ENCODE measurements around the gene CTSD.

CTSD gene

GRCh38 chr11:1742869-1743584 lies 20.7 kb downstream of the CTSD start:
- DNase-seq: no peak

DNA sequence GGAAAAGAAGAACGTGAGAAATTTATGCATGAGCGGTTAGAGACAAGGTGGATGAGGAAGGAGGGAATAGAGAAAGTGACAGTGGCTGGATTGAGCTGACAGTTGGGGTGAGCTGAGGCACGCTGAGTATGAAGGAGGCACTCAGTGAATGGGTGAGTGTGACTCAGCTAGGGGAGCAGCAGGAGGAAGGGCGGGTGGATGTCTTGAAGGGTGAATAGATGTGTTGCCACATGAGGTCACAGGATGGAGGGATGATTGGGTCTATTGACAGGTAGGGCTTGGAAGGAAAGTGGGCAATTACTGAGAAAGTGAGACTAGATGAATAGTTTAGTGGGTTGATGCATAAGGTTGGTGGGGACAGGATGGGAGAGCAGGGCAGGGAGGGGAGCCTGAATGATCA lies 21.4 kb downstream of the CTSD start:
- no peak for DNase-seq

- no peak for DNase-seq
Measured at GRCh38 chr11:1741741-1742140, 22.0 kb downstream of the CTSD start.

DNA sequence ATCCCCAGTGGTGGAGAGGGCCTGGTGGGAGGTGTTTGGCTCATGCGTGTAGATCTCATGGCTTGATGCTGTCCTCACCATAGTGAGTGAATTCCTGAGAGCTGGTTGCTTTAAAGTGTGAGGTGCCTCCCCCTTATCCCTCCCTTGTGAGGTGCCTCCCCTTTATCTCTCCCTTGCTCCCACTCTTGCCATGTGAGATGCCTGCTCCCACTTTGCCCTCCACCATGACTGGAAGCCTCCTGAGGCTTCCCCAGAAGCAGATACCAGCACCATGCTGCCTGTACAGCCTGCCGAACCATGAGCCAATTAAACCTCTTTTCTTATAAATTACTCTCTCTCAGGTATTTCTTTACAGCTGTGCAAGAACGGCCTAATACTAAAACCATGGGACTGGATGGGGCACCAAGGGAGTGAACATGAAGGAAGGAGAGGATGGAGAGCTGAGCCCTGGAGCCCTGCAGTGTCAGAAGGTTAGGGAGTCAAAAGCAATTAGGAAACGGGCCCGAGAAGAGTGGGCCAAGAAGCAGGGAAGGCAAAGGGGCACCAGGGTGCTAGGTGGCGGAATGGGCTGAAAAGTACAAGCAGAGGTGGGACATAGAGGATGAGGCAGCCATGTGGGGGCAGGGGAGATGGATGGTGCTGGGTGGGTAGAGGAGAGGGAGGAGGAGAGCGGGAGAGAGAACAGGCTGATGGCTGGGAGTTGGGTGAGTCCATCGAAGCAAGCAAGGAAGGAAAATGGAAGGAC lies 22.8 kb downstream of the CTSD start:
- DNase-seq: no peak

- no peak for DNase-seq
Measured at GRCh38 chr11:1739576-1739975, 24.2 kb downstream of the CTSD start.

- DNase-seq: no peak
Measured at GRCh38 chr11:1738380-1738779, 25.3 kb downstream of the CTSD start.

DNA sequence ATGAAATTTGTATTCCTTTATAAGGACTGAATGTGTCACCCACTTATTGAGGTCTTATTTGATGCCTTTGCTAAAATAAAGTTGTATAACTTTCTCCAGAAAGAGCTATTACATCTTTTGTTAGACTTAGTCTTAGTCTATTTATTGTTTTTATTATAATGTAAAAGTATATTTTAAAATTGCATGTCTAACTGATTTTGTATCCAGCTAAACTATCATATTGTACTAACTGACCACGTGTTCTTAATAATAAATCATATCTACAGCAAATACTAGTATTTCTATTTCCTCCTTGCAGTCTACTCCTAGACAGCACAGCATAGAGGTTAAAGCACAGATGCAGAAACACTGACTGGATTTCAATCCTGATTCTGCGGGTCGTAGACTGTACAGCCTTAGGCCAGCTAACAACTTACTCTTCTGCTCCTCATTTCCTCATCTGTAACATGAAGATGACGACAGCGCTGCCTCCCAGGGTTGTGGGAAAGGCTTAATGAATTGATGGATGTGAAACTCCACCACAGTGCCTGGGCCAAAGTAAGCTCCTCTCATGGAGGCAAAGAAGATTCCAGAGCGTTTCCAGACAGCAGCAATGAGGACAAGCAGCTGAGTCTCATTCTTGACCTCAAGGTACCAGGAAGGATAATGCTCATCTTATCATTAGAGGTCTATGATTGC lies 26.5 kb downstream of the CTSD start:
- no peak for DNase-seq

DNA sequence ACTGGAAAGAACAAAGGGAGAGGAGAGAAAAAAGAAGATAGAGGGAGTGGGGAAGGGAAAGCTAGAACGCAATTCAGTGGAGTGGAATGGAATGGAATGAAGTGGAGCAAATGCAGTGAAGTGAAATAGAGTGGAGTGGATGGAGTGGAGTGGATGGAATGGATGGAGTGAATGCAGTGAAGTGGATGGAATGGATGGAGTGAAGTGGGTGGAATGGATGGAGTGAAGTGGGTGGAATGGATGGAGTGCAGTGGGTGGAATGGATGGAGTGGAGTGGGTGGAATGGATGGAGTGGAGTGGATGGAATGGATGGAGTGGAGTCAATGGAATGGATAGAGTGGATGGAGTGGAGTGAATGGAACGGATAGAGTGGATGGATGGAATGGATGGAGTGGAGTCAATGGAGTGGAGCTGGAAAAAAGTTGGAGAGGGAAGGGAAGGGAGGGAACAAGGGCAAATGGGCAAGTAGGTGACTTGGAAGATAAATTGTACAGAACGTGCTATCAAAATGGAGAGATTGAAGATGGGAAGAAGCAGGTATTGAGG lies 27.2 kb downstream of the CTSD start:
- DNase-seq: no peak

- DNase-seq: no peak
Measured at GRCh38 chr11:1735271-1735670, 28.5 kb downstream of the CTSD start.

- no peak for DNase-seq
Measured at GRCh38 chr11:1734641-1735081, 29.1 kb downstream of the CTSD start.

DNA sequence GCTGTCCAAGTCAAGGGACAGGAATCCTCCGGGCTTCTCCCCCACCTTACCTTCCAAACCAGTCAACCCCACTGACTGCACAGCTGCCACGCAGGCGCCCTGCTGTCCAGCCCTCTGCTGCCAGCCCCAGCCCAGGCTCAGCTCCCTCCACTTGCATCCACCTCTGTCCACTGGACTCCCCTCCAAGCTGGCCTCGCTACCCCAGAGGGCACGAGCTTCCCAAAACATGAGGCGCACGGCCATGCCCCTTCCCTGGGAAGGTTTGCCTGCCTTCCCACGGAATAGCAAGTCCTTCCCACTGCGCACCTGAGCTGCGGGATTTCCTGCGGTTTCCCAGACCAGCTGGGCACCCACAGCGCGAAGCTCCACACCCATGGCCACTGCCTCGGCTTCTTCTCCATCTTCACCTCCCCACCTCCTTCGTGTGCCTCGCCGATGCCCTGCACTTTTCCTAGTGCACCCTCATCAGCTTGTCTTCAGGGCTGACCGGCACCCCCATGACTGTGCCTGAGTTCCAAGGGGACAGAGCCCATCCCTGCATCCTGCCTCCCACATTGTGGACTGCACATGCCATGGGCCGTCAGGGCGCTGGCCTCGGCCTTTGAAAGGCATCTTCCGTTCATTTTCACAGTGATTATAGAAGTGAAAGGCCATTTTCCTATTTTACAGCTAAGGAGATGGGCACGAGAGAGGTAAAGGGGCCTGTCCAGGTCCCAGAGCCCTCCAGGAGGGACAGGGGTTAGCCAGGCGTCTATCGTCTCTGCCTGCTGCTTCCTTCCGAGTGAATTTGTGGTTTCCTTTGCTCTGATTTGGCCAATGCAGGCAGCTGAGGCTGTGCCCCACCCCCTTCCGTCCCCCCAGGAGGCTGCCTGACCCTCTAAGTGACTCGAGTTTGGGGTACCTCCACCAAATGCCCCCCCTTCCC lies 29.7 kb downstream of the CTSD start:
- no peak for DNase-seq

GRCh38 chr11:1733009-1733715 lies 30.6 kb downstream of the CTSD start:
- no peak for DNase-seq

- no peak for DNase-seq
Measured at GRCh38 chr11:1732418-1733008, 31.2 kb downstream of the CTSD start.

DNA sequence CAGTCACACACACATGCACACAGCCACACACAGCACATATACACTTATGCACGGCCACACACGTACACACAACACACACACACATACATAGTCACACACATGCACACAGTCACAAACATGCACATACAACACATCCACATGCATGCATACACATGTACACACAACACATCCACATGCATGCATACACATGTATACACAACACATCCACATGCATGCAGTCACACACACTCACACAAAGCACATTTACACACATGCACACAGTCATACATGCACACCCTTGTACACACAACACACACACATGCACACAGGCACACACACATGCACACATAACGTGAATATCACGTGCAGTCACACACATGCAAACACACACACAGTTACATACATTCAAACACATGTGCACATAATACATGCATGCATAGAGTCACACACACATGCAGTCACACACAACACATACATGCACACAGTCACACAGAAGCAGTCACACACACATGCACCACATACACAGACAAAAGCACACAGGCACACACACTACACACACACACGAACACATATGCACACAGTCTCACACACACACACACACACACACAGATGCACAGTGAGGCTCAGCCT lies 32.2 kb downstream of the CTSD start:
- no peak for DNase-seq

- no peak for DNase-seq
Measured at GRCh38 chr11:1730059-1730629, 33.6 kb downstream of the CTSD start.

DNA sequence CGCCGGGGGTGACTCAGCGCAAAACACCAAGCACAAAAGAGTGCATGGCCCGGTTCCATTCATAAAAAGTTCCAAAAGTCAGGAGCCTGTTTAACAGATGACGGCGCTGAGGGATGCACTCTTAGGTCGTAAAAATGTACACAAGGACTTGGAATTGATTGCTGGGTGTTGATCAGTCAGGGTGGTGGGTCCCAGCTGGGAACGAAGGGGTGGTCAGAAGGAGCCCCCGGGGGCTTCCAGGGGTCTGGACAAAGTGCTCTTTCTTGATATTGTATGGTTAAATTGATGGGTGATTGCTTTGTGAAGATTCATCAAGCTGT lies 34.1 kb downstream of the CTSD start:
- DNase-seq: no peak

- no peak for DNase-seq
Measured at GRCh38 chr11:1728931-1729691, 34.6 kb downstream of the CTSD start.

- DNase-seq: no peak
Measured at GRCh38 chr11:1728301-1728700, 35.4 kb downstream of the CTSD start.

DNA sequence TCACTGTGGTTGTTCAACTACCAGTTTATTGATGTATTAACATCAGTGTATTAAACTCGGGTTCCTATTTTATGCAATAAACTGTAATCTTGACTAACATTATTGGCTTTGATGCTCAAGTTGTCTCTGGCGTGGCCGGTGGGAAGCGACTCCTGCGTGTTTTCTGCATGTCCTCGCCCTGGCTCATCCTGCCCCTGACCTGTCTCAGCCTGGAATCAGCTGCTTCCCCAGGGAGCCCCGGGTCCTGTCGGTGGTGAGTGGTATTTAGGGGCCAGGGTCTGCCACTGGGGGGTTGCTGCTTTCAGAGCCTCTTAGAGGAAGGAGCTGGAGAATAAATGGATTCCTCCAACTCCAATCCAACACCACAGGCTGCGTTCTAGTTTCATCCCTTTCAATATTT lies 35.9 kb downstream of the CTSD start:
- DNase-seq: no peak

DNA sequence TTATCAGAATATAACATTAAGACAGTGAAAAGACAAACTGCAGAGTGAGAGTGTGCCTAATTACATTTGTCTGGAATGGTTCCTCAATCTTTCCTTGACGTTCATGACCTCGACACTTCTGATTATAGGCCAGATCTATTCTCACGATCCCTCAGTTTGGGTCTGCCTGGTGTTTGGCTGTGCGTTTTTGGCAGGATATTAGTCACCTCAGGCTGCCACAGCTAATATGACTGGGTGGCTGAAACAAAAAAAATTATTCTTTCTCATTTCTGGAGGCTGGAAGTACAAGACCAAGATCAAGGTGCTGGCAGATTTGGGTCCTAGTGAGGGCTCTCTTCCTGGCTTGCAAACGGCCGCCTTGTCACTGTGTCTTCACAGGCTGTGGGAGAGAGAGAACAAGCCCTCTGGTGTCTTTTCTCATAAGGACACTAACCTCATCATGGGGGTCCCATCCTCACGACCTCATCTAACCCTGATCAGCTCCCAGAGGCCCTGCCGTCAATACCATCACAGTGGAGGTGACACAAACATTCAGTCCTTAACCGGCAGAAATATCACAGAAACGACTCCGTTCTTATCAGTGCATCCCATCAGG lies 36.5 kb downstream of the CTSD start:
- DNase-seq: no peak

Data from stimulated activated CD4-positive, alpha-beta T cell treated with anti-CD3 and anti-CD28 coated beads, Interleukin-12 subunit alpha, Interleukin-12 subunit beta, amount 100 ng/mL, for 4 hours (primary cell).